Fibroblast of the conjunctiva (primary cell): ENCODE results near the gene BSG.
A peak's percentile ranks its signal among the peaks of the same experiment; 100 is the strongest.
"Not testable (repeated sequence)": the region's sequence is repeated elsewhere in the genome, so short reads cannot be mapped to it uniquely, and the experiment has no call there.

ENCODE experiments used
- DNase-seq: peaks from one replicate; pipeline ENCODE4 v3.0.0-alpha.2; 2010; ENCODE audit warnings: low read depth

Gene BSG

DNA sequence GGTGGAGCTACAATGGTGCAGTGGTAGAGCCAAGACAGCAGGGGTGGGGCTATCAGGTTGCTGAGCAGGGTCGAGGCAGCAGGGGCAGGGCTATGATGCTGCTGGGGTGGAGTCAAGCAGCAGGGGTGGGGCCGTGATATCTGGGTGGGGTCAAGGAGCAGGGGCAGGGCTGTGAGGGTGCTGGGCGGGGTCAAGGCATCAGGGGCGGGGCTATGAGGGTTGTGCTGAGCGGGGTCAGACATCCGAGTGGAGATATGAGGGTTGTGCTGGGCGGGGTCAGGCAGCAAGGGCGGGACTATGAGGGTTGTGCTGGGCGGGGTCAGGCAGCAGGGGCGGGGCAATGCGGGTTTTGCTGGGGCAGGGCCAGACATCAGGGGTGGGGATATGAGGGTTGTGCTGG is 32.0 kb downstream of the BSG start:
- DNase-seq = no peak

DNA sequence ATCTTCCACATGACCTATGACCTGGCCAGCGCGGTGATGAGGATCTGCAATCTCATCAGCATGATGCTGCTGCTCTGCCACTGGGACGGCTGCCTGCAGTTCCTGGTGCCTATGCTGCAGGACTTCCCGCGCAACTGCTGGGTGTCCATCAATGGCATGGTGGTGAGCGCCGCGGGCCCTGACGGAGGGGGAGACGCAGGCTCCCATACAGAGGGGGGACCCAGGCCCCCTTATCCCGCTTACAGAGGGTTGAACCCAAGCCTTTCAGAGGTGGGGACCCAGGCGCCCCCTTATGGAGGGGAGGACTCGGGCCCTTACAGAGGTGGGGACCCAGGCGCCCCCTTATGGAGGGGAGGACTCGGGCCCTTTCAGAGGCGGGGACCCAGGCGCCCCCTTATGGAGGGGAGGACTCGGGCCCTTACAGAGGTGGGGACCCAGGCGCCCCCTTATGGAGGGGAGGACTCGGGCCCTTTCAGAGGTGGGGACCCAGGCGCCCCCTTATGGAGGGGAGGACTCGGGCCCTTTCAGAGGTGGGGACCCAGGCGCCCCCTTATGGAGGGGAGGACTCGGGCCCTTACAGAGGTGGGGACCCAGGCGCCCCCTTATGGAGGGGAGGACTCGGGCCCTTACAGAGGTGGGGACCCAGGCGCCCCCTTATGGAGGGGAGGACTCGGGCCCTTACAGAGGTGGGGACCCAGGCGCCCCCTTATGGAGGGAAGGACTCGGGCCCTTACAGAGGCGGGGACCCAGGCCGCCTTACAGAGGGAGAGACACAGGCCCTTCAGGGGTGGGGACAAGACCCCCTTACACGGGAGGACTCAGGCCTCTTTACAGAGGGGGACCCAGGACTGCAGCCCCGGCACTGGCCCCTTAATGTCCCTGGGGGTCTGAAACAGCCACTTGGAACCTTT is 32.9 kb downstream of the BSG start:
- not testable (repeated sequence) for DNase-seq

DNA sequence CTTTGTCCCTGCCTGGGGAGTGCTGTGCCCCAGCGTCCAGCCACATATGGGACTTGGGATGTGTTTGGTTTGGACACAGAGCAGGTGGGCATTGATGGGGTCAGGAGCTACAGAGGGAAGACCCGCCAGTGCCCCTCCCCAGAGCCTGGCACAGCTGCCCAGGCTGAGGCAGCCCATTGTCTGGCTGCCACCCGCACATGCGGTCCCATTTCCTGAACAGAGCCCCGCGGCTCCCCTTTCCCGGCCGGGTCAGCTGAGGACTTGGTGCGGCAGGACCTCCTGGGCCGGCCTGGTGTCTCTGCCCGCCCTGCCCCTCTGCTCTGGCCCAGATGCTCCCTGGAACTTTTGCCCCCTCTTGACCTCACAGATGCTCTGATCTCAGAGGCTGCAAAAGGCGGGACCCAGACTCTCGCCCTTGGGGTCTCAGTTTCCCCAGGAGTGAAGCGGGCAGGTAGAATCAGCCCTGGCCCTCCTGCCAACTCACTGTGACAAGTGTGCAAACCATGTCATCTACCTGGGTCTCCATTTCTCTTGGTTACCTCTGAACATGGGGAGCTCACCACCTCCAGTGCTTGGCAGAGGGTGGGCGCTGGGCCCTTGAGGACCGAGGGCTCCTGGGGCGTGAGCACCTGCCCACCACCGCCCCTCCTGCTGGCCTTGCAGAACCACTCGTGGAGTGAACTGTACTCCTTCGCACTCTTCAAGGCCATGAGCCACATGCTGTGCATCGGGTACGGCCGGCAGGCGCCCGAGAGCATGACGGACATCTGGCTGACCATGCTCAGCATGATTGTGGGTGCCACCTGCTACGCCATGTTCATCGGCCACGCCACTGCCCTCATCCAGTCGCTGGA is 35.1 kb downstream of the BSG start:
- no peak for DNase-seq

DNA sequence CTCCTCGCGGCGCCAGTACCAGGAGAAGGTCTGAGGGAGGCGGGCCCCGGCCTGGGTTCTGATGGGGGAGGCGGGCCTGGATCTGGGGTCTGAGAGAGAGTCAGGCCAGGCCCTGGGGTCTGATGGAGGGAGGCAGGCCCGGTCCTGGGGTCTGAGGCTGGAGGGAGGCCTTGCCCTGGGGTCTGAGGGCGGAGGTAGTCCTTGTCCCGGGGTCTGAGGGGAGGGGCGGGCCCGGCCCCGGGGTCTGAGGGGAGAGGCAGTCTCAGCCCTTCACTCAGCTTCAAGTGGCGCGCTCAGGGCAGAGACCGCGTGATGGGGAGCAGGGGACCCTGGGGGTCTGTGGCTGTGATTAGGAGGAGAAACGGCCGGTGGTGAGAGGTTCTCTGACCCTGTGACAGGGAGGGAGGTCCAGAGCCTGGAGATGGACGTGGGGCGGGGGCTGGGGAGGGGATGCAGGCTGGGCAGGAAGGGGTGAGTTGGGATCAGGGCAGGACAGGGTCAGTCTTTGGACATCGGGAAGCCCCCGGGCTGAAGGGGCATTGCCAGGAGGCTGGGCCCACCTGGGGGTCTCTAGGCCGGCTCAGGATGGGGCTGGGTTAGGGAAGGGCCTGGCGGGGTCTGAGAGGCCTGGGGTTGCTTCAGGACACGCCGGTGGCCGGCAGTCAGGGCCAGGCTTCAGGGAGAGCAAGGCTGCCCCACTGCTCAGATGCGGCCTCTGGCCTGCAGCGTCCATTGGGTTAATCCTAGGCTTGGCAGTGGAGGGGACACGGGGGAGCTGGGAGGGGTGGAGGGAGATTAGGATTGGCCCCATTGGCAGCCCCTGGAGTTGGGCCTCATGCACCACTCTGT is 36.0 kb downstream of the BSG start:
- DNase-seq = no peak

DNA sequence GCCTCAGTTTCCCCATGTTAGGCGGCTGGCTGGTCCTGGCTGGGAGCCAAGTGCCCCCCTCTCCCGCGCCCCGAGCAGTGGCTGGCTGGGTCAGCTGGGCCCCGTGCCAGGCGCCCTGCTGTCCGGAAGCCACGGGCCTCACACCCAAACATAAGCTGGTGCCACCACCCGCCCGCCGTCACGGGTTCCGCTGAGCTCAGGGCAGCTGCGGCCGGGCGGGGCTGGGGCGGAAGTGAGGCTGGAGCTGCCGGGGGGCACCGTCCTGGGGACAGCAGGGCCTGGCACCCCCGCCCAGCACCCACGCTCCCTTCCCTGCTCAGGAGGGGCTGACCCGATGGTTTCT is 36.6 kb downstream of the BSG start:
- DNase-seq = no peak

DNA sequence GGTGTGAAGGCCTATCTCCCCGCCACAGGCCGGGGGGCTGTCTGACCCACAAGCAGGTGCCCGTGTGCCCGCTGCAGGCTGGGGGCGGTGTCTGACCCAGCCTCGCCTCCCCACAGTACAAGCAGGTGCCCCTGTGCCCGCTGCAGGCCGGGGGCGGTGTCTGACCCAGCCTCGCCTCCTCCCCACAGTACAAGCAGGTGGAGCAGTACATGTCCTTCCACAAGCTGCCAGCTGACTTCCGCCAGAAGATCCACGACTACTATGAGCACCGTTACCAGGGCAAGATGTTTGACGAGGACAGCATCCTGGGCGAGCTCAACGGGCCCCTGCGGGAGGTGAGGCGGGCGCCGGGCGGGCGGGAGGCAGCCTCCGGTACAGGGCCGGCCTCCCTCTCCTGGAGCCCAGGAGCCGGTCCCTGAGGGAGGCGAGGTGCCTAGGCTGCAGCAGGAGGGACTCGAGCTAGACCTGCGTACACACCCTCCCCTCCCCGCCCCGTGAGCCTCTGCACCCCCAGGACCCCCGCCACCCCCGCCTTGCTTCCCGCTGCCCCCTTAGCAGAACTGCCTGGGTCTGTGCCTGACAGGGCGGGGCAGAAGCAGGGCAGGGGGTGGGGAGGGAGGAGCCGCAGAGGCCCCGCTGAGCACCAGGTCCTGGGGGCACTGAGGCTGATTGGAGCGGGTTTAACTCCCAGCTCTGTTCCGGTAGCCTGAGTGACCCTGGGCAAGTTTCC is 37.8 kb downstream of the BSG start:
- DNase-seq = no peak

DNA sequence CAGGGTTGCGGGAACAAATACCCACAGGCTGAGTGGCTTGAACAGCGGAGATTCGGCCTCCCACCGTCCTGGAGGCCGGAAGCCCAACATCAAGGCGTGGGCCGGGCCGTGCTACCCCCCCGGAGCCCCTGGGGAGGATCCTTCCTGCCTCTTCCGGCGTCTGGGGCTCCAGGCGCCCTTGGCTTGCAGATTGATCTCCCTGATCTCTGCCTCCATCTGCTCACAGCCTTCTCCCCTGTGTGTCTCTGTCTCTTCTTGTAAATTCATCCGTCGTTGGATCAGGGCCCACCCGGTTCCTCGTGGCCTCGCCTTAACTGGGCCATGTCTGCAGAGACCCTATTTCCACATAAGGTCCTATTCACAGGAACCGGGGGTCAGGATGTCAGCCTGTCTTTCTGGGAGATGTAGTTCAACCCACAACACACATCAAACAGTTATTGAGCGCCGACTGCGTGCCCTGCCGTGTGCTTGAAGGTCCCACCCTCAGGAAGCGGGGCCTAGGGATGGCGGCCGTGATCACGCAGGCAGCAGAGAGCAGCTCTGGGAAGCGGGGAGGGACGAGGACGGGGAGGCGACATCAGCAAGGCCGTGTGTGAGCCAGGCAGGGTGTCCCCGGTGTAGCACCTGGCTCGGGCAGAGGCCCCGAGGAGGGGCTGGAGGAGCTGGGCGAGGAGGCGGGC is 38.5 kb downstream of the BSG start:
- DNase-seq = peak; percentile 29

DNA sequence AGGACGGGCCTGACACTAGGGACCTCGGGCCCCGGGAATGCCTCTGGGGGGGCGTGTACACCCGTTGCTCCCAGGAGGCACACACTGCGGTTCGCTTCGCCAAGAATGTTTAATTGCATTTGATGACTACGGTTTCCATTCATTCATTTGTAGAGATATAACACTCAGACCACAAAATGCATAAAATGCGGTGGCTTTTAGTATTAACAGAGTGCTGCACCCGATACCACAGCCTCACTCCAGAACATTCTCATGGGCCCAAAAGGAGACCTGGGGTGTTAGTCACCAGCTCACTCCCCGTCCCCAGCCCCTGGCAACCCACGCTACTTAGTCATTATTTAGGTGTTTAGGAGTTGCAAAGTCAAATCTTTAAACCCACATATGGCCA is 39.1 kb downstream of the BSG start:
- DNase-seq = peak; percentile 26

DNA sequence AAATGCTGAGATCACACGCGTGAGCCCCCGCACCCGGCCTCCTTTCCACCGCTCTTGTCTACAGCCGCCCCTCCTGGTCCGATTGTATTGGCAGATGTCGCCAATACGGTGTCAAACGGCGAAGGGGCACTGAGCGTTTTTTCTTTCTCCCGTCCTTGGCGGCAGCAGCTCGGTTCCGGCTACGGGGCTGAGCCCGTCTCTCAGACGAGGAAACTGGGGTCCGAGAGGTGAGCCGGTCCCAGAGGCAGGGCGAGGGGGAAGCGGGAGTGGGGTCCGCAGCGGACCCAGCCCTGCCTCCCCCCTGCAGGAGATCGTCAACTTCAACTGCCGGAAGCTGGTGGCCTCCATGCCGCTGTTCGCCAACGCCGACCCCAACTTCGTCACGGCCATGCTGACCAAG is 40.5 kb downstream of the BSG start:
- DNase-seq = no peak

DNA sequence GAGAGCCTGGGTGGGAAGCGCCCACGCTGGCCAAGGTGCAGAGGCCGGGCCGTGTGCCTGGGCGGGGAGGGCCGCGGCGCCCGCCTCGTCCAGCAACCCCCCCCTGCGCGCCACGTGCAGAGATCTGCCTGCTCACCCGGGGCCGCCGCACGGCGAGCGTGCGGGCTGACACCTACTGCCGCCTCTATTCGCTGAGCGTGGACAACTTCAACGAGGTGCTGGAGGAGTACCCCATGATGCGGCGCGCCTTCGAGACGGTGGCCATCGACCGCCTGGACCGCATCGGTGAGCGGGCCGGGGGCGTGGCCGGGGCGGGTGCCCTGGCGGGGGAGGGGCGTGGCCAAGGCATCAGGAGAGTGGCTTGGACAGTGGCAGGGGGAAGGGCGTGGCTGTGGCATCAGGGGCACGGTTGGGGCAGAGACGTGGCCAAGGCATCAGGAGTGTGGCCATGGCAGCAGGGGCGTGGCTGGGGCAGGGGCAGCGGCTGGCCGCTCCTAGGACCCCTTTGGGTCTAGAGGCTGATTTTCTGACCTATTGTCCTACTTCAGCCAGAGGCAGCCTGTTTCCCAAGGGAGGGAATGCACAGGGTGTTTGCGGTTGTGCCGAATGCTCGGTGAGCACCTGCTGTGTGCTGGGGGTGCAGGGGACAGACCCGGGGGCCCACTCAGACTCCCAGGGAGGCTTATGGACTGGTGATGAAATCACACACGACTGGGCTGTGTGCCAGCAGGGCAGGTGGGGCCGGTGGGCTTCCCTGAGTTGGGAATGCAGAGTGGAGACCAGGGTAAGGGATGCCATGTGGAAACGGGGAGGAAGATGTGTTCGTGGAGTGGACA is 41.6 kb downstream of the BSG start:
- no peak for DNase-seq

DNA sequence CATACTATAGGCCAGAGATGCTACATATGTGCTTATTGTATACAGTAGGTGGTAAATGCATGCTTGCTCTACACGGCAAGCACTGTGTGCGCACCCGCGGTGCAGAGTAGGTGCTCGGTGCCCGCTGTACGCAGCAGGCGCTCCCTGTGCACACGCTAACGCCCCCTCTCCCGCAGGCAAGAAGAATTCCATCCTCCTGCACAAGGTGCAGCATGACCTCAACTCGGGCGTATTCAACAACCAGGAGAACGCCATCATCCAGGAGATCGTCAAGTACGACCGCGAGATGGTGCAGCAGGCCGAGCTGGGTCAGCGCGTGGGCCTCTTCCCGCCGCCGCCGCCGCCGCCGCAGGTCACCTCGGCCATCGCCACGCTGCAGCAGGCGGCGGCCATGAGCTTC is 43.2 kb downstream of the BSG start:
- no peak for DNase-seq

DNA sequence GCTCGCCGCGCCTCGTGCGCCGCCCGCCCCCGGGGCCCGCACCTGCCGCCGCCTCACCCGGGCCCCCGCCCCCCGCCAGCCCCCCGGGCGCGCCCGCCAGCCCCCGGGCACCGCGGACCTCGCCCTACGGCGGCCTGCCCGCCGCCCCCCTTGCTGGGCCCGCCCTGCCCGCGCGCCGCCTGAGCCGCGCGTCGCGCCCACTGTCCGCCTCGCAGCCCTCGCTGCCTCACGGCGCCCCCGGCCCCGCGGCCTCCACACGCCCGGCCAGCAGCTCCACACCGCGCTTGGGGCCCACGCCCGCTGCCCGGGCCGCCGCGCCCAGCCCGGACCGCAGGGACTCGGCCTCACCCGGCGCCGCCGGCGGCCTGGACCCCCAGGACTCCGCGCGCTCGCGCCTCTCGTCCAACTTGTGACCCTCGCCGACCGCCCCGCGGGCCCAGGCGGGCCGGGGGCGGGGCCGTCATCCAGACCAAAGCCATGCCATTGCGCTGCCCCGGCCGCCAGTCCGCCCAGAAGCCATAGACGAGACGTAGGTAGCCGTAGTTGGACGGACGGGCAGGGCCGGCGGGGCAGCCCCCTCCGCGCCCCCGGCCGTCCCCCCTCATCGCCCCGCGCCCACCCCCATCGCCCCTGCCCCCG is 43.8 kb downstream of the BSG start:
- DNase-seq = no peak

DNA sequence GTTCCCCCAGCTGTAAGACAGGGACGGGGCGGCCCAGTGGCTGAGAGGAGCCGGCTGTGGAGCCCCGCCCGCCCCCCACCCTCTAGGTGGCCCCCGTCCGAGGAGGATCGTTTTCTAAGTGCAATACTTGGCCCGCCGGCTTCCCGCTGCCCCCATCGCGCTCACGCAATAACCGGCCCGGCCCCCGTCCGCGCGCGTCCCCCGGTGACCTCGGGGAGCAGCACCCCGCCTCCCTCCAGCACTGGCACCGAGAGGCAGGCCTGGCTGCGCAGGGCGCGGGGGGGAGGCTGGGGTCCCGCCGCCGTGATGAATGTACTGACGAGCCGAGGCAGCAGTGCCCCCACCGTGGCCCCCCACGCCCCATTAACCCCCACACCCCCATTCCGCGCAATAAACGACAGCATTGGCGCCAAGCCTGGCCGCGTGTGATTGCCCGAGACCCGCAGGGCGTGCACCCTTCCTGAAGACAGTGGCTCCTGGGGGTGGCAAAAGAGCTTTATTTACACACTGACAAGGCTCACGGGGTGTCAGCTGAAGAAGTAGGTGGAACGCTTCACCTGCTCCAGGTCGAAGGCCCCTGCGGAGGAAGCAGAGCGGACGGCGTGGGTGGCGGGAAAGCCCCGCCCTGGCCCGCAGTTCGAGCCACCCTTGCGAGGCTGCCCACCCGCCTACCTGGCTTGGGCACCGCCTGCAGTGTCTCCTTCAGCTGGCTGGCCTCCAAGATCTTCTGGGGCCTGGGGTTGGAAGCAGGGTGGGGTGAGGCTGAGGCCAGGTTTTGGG is 44.5 kb downstream of the BSG start:
- no peak for DNase-seq

DNA sequence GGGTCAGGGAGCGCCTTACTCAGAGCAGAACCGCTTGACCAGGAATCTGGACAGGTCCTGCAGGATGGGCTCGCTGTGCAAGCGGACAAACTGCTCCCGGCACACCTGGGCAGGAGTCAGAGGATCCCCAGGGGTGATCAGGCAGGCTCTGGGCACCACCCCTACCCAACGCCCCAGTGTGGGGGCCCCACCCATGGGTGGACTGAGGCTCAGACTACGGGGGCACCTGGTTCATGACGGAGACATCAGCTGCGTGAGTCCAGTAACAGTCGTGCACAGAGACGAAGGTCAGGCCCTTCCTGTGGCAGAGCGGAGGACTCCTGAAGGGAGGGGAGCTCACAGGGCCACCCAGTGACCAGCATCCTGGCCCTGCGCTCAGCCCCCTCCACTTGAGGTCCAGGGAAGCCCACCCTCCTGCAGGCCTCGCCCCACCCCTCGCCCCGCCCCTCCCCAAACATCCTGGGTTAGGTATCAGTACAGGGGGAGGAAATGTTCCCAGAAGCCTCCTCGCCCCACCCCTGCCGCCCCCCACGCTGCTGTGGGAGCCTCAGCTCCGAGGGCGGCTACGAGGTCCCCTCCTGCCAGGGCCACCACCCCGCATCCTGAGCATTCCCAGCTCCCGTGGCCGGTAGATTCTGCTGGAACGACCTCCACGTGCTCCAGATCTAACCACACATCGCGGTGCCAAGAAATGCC is 45.3 kb downstream of the BSG start:
- DNase-seq = no peak

DNA sequence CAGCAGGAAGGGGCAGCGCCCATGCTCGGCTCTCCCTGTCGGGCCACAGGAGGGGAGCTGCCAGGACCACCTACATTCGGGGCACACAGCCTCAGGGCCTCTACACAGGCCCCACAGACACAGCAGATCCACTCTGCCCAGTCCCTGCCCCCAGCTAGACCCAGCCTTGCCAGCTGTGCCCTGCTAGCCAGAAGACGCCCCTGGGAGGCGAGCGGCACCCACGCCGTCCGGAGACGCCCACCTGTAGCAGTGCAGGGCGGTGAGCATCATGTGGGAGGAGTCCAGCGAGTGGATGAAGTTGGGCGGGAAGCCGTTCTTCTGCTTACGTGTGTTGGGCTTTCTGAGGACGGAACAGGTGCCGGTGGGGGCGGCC is 45.8 kb downstream of the BSG start:
- DNase-seq = no peak

DNA sequence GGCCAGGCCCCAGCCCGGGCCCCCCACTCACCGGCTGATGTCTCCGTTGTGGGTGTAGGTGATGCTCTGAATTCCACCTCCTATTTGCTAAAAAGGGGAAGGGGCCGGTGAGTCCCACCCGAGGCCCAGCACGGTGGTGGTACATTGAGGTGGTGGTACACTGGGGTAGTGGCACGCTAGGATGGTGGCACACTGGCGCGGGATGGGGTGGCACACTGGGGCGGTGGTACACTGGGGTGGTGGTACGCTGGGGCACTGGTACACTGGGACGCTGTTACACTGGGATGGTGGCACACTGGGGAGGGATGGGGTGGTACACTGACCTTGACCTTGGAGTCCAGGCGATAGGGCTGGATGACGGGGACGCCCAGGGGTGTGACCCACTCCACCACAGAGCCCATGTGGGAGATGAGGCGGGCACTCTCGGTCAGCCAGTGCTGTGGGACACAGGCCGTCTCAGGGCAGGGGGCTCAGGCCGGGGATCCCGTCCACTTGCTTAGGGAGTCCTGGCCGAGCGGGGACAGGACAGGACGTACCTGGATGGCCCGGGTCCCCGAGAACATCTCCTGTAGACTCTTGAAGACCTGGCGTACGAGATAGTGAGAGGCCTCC is 46.4 kb downstream of the BSG start:
- DNase-seq = no peak

DNA sequence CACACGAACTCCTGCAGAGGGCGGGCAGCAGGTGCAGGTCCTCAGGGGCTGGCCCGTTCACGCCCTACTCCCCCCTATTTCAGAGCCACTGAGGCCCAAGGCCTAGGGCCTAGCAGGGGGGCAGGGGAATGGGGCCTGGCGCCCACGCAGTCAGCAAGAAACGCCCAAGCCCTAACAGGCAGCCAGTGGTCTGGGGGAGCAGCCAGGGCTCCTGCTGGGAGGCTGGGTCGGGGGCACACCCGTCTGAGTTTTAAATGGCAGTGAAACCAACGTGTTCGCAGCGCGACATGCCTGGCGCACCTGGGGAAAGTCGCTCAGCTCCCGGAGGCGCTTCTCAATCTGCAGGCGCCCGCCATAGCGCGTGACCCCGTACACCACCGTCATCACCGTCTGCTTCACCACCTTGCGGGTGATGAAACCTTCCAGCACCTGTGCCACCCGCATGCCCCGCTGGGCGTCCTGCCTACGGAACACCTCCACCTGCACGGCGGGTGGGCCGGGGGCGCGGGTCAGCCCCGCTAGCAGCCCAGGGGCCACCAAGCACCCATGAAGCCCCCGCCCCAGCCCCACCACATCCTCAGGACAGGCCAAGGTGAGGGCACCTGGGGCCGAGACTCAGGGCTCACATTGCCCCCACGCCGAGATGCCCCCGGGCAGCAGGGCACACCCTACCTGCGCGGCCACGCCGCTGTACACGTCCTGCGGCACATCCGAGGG is 47.0 kb downstream of the BSG start:
- no peak for DNase-seq
